SU-DHL-6 (cell line): Measurements from ENCODE around the gene OR5D16.

ENCODE experiments used
- EZH2phosphoT487 ChIP-seq: fragments of 200-600 bp; sonication (generic), shearing (Covaris generic); conservative IDR thresholded peaks from 2 replicates; pipeline ENCODE4 v1.6.1; 2018; ENCODE audit warnings: mild to moderate bottlenecking, antibody characterized with exemption, low read length, moderate library complexity, mixed read lengths
- TF ChIP-seq, protein P1 (sequence below): fragments of 200-600 bp; sonication (generic); IDR thresholded peaks from one replicate; pipeline ENCODE4 v1.5.1; 2017; ENCODE audit warnings: antibody characterized with exemption, mild to moderate bottlenecking, low read length, moderate library complexity; ENCODE audit not compliant: insufficient read depth, poor library complexity, severe bottlenecking

DNA sequence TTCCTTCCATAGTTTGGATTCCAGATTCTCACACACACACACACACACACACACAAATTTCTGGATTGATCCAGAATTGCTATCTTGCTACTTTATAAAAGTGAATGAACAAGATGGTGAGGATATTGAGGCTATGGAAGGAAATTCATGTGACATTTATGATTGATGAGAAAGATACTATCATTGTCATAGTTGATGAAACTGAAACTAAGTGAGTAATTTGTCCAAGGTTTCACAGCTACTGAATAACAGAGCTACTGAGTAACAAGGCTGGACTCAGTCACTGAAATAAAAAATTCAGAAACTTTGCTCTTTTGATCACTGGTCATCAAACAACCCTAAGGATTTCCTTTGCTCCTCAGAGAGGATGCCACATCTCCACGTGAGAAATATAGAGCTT lies 16.2 kb downstream of the OR5D16 start:
- TF ChIP-seq, protein P1, sequence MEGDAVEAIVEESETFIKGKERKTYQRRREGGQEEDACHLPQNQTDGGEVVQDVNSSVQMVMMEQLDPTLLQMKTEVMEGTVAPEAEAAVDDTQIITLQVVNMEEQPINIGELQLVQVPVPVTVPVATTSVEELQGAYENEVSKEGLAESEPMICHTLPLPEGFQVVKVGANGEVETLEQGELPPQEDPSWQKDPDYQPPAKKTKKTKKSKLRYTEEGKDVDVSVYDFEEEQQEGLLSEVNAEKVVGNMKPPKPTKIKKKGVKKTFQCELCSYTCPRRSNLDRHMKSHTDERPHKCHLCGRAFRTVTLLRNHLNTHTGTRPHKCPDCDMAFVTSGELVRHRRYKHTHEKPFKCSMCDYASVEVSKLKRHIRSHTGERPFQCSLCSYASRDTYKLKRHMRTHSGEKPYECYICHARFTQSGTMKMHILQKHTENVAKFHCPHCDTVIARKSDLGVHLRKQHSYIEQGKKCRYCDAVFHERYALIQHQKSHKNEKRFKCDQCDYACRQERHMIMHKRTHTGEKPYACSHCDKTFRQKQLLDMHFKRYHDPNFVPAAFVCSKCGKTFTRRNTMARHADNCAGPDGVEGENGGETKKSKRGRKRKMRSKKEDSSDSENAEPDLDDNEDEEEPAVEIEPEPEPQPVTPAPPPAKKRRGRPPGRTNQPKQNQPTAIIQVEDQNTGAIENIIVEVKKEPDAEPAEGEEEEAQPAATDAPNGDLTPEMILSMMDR: no peak
- TF ChIP-seq EZH2phosphoT487: no peak
